ENCODE measurements around the gene PCDH9.

DNA sequence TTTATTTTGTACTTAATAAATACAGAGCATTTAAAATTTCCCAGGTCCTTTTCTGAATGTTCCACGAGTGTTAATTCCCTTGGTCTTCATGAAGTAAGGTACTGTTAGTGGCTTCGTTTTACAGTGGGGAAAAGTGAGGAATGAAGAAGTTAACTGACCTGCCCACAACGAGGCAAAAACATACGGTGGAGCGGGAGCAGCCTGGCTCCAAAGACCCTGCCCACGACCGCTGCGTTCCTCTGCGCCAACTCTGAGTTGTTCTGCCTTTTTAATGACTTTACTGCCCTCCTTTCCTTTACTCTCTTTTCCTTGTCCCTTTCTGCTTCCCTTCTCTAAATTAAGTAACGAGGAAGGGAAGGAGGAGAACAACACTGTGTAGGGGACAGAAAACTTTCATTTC is 392.9 kb downstream of the PCDH9 start:
- TF ChIP-seq, protein P1, sequence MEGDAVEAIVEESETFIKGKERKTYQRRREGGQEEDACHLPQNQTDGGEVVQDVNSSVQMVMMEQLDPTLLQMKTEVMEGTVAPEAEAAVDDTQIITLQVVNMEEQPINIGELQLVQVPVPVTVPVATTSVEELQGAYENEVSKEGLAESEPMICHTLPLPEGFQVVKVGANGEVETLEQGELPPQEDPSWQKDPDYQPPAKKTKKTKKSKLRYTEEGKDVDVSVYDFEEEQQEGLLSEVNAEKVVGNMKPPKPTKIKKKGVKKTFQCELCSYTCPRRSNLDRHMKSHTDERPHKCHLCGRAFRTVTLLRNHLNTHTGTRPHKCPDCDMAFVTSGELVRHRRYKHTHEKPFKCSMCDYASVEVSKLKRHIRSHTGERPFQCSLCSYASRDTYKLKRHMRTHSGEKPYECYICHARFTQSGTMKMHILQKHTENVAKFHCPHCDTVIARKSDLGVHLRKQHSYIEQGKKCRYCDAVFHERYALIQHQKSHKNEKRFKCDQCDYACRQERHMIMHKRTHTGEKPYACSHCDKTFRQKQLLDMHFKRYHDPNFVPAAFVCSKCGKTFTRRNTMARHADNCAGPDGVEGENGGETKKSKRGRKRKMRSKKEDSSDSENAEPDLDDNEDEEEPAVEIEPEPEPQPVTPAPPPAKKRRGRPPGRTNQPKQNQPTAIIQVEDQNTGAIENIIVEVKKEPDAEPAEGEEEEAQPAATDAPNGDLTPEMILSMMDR (IDR thresholded peaks at IDR 0.05; ENCODE audit: low read length): no peak
- no peak for TF ChIP-seq EZH2 (IDR thresholded peaks at IDR 0.05; ENCODE audit: borderline replicate concordance, low read length)

Measured in OCI-LY1 (cell line).